ENCODE results near the gene KLC1. TPM values are rescaled to one million over a fixed set of nuclear protein-coding genes. Genes with fewer than 3 reads are reported as not detected.

Gene KLC1
- total and polyA plus RNA-seq, 2 of the 13 experiments (the other 11 are each of a cell fraction or from before 2014, with no cell fraction given) = 53.2 to 63.5 TPM

- TF ChIP-seq NFAT5 (CRISPR knock-in tag; IDR thresholded peaks at IDR 0.05) = no peak; the same call in 1 of the 2 replicates
- no peak for TF ChIP-seq ELF3 (CRISPR knock-in tag; IDR thresholded peaks at IDR 0.05)
- peak; percentile 69; the same call in 1 of the 2 replicates for TF ChIP-seq MAFF (IDR thresholded peaks at IDR 0.05; ENCODE audit: low read depth, low read length)
- no peak for TF ChIP-seq HINFP (CRISPR knock-in tag; IDR thresholded peaks at IDR 0.05; ENCODE audit: low read depth)
- no peak for TF ChIP-seq HNRNPK (IDR thresholded peaks at IDR 0.05; ENCODE audit: low read depth, low read length, poor library complexity, severe bottlenecking)
- no peak for TF ChIP-seq HNRNPUL1 (IDR thresholded peaks at IDR 0.05; ENCODE audit: low read depth, low read length)
- no peak for TF ChIP-seq MZF1 (CRISPR knock-in tag; IDR thresholded peaks at IDR 0.05; ENCODE audit: borderline replicate concordance)
- TF ChIP-seq ZNF552 (CRISPR knock-in tag; IDR thresholded peaks at IDR 0.05; ENCODE audit: borderline replicate concordance) = 0 out of 2 replicates have a peak, but pooled peaks have one; percentile 32
- no peak for TF ChIP-seq TSC22D2 (CRISPR knock-in tag; IDR thresholded peaks at IDR 0.05; ENCODE audit: borderline replicate concordance)
- no peak for TF ChIP-seq MLLT10 (CRISPR knock-in tag; IDR thresholded peaks at IDR 0.05)
- TF ChIP-seq TBL1XR1 (IDR thresholded peaks at IDR 0.05; ENCODE audit: borderline replicate concordance, low read length, partially characterized antibody) = no peak
- TF ChIP-seq THAP8 (CRISPR knock-in tag; IDR thresholded peaks at IDR 0.05; ENCODE audit: borderline replicate concordance) = peak; percentile 92
- TF ChIP-seq ARNT2 (CRISPR knock-in tag; IDR thresholded peaks at IDR 0.05; ENCODE audit: low read depth) = no peak
- TF ChIP-seq ZGPAT (CRISPR knock-in tag; IDR thresholded peaks at IDR 0.05) = no peak
- no peak for TF ChIP-seq ZNF276 (CRISPR knock-in tag; IDR thresholded peaks at IDR 0.05; ENCODE audit: low read depth)
- no peak; the same call in 1 of the 2 replicates for TF ChIP-seq TAF1 (CRISPR knock-in tag; IDR thresholded peaks at IDR 0.05)
- no peak for TF ChIP-seq ARID2 (CRISPR knock-in tag; IDR thresholded peaks at IDR 0.05; ENCODE audit: borderline replicate concordance)
- TF ChIP-seq SOX13 (IDR thresholded peaks at IDR 0.05) = no peak
- TF ChIP-seq SOX13 (CRISPR knock-in tag; conservative IDR thresholded peaks at IDR 0.05 in 1 of 2, IDR thresholded peaks at IDR 0.05 in 1 of 2) = no peak
Measured at GRCh38 chr14:103628221-103628683, 759 bp upstream of the KLC1 start (continued).

All from HepG2 (cell line).